Measurements from ENCODE around the gene PCP4.

Gene PCP4

DNA sequence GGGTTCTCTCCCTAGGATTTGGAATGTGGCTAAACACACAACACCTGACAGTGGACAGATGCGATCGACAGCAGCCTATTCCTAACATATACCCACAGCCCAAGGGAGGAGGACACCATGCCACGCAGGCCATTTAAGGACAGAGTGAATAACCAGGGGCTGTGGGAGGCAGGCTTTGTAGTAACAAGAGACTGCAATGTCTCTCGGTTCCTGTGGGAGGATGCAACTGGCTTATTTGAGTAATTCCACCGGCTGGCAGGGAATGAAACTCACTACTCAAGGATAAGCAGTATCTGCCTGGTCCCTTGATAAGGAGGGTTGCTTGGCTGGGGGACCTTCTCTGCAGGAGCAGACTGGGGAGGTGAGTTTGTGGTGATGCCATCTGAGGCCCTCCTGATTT lies 109.6 kb downstream of the PCP4 start:
- DNase-seq = no peak

Data from retina (tissue), 1 donor.